Transverse colon (tissue), 4 donors: ENCODE measurements around the gene FURIN. TPM values are rescaled to one million over a fixed set of nuclear protein-coding genes. Genes with fewer than 3 reads are reported as not detected.
"Not testable (repeated sequence)": the region's sequence is repeated elsewhere in the genome, so short reads cannot be mapped to it uniquely, and the experiment has no call there.

Experiments
- DNase-seq: peaks from one replicate; pipeline ENCODE4 v3.0.0-alpha.2; 2019
- H3K27ac ChIP-seq, 4 donors: fragments of 200-600 bp; sonication (generic); 2 replicates each; pipeline ENCODE4 v1.5.1; 2016 to 2018; ENCODE audit warnings: inconsistent platforms in 4 of 4
- H3K27me3 ChIP-seq: fragments of 200-600 bp; sonication (generic); 2 replicates; pipeline ENCODE4 v1.5.1; 2017; ENCODE audit warnings: inconsistent platforms
- H3K36me3 ChIP-seq, 4 donors: fragments of 200-600 bp; sonication (generic); 2 replicates each; pipeline ENCODE4 v1.5.1; 2017 to 2019; ENCODE audit warnings: inconsistent platforms in 4 of 4
- H3K4me1 ChIP-seq, 4 donors: fragments of 200-600 bp; sonication (generic); 2 replicates each; pipeline ENCODE4 v1.5.1; 2017 to 2020; ENCODE audit warnings: inconsistent platforms in 4 of 4
- H3K4me3 ChIP-seq, 4 donors: fragments of 200-600 bp; sonication (generic); 1 replicate in 1 of 4; 2 replicates in 3 of 4; pipeline versions ENCODE4 v1.5.1 to v1.6.1; 2017 to 2019; ENCODE audit warnings: inconsistent platforms in 4 of 4
- H3K9me3 ChIP-seq, 2 donors: fragments of 200-600 bp; sonication (generic); 2 replicates each; pipeline ENCODE4 v1.5.1; 2017 to 2019; ENCODE audit warnings: inconsistent platforms in 2 of 2
- EP300 ChIP-seq: sonication (generic); formaldehyde crosslinking; IDR thresholded peaks from one replicate; pipeline ENCODE4 v1.6.1; 2017; ENCODE audit warnings: antibody characterized with exemption, low read depth
- POLR2A ChIP-seq: fragments of 450-650 bp; IDR thresholded peaks from one replicate; pipeline ENCODE4 v1.6.1; 2016; ENCODE audit warnings: antibody characterized with exemption, mild to moderate bottlenecking, moderate library complexity
- POLR2AphosphoS5 ChIP-seq, 3 donors: sonication (generic); formaldehyde crosslinking; IDR thresholded peaks; one replicate each; pipeline ENCODE4 v1.6.1; 2016; ENCODE audit warnings: antibody characterized with exemption in 3 of 3
- WGBS, 2 donors: methylation state at CpG; one replicate each; pipeline ENCODE4 v1.1.5; 2018; ENCODE audit warnings: low coverage in 1 of 2; 5-methylcytosine and 5-hydroxymethylcytosine counted together
- in situ Hi-C, 4 donors: fragments of 200-750 bp; cut with MboI; loops; one replicate each; pipeline versions ENCODE4 v1.15.0 to v1.15.1; 2017; ENCODE audit warnings: low sequenced_read_pairs in 3 of 4, low pct_ligation_motif_present in 1 of 4, low pct_unique_long_range_greater_than_20kb in 1 of 4
- intact Hi-C: fragments of 100-400 bp; cut with DNase I; formaldehyde crosslinking; loops from one replicate; pipeline ENCODE4 v1.15.1; 2023; ENCODE audit warnings: low total_unique reads
- total RNA-seq, 4 donors: library from RNA; depleted of rRNA; stranded (reverse); fragments of >200 nt; gene quantifications; one replicate each; pipeline ENCODE4 v1.1.0, GENCODE V29; 2016
- TF ChIP-seq, protein P1 (sequence below), 5 experiments: fragments of 200-600 bp in 3 of 5; fragments of 450-650 bp in 2 of 5; sonication (generic) in 3 of 5; IDR thresholded peaks; 1 replicate in 2 of 5; 2 replicates in 3 of 5; pipeline ENCODE4 v1.5.1; 2016 to 2017; ENCODE audit warnings: antibody characterized with exemption in 5 of 5, inconsistent platforms in 3 of 5, mild to moderate bottlenecking in 2 of 5, moderate library complexity in 1 of 5

Gene FURIN
- total RNA-seq, 4 donors from 2014 or later, result 64.6 to 109 (median 80.6) TPM

DNA sequence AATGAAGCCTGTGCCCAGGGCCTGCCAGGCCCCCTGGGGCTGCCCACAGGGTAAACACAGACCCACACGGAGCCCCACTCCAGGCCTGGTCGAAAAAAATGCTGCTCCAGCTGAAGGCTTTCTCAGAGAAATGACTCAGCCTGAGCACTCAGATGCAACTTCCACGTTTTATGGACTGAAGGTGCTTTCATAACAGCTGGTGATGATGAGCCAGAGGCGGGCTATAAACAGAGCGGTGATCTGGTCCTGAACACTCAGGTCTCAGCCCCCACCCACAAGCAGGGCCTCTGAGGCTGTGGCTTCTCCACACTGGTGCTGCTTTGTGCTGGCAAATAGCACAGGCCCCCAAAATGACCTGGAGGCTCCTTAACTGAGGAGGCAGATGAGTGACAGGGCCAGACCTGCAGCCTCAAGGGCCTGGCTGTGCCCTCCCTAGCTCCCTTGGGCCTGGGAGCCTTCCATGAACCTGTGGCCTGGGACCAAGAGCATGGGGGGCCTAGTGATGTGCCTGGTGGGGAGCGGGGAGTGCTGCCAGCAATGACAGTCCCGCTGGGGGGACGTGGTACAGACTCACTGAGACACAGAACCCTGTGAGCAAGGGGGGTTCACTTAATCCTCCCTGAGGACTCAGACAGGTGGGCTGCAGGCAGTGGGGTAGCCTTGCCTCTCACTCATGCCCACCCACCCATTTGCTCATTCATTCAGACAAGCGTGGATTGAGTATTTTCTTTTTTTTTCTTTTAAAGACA is 23.0 kb upstream of the FURIN start:
- H3K36me3 ChIP-seq, result no peaks in the 10 kb centered on the region
- in situ Hi-C loops (no loop called here), intact Hi-C loops (no loop called here)
- TF ChIP-seq EP300 (no peak), POLR2AphosphoS5 (IDR thresholded peaks at IDR 0.05) (no peak), POLR2A (no peak)
- TF ChIP-seq, protein P1, sequence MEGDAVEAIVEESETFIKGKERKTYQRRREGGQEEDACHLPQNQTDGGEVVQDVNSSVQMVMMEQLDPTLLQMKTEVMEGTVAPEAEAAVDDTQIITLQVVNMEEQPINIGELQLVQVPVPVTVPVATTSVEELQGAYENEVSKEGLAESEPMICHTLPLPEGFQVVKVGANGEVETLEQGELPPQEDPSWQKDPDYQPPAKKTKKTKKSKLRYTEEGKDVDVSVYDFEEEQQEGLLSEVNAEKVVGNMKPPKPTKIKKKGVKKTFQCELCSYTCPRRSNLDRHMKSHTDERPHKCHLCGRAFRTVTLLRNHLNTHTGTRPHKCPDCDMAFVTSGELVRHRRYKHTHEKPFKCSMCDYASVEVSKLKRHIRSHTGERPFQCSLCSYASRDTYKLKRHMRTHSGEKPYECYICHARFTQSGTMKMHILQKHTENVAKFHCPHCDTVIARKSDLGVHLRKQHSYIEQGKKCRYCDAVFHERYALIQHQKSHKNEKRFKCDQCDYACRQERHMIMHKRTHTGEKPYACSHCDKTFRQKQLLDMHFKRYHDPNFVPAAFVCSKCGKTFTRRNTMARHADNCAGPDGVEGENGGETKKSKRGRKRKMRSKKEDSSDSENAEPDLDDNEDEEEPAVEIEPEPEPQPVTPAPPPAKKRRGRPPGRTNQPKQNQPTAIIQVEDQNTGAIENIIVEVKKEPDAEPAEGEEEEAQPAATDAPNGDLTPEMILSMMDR (IDR thresholded peaks at IDR 0.05), result no peak
- 78 to 80% methylated on average over 3 to 9 of the region's 9 CpGs for WGBS, 2 donors
- no peaks in the 10 kb centered on the region for H3K9me3 ChIP-seq
- peak overlapping the region in 2 of 4 donors; percentile 29 to 47 for H3K27ac ChIP-seq
- no peaks in the 10 kb centered on the region for H3K4me1 ChIP-seq
- no peaks in the 10 kb centered on the region for H3K27me3 ChIP-seq
- H3K4me3 ChIP-seq, result no peak overlapping the region
- peak; percentile 29 for DNase-seq

GRCh38 chr15:90849424-90849823 is 19.0 kb upstream of the FURIN start:
- H3K4me3 ChIP-seq, in situ Hi-C loops, H3K36me3 ChIP-seq, H3K27me3 ChIP-seq, H3K4me1 ChIP-seq, intact Hi-C loops, H3K27ac ChIP-seq, DNase-seq, H3K9me3 ChIP-seq: not testable (repeated sequence)
- WGBS, 2 donors, result 100% methylated on average over 1 of the region's 1 CpG

- no peaks in the 10 kb centered on the region for H3K27me3 ChIP-seq
- no peaks in the 10 kb centered on the region for H3K9me3 ChIP-seq
- intact Hi-C loops, result no loop called here
- 68 to 90% methylated on average over 2 to 6 of the region's 6 CpGs for WGBS, 2 donors
- TF ChIP-seq EP300 (no peak), POLR2AphosphoS5 (IDR thresholded peaks at IDR 0.05) (no peak), POLR2A (no peak)
- TF ChIP-seq, protein P1 (IDR thresholded peaks at IDR 0.05), result no peak
- DNase-seq, result no peak
- in situ Hi-C loops, result no loop called here
- H3K4me3 ChIP-seq, result no peak overlapping the region
- no peak overlapping the region for H3K27ac ChIP-seq
- H3K36me3 ChIP-seq, result no peaks in the 10 kb centered on the region
- no peaks in the 10 kb centered on the region for H3K4me1 ChIP-seq
These were observed 17.3 kb upstream of the FURIN start for GRCh38 chr15:90851114-90851513.

GRCh38 chr15:90851940-90852339 is 16.4 kb upstream of the FURIN start:
- Histone ChIP-seq H3K27ac (no peak overlapping the region), H3K9me3 (no peaks in the 10 kb centered on the region), H3K36me3 (no peaks in the 10 kb centered on the region), H3K4me3 (no peak overlapping the region), H3K4me1 (peaks cover 0 to 4% (median 2%) of the 10 kb centered on the region in 4 donors), H3K27me3 (no peaks in the 10 kb centered on the region)
- intact Hi-C loops, result no loop called here
- TF ChIP-seq POLR2AphosphoS5 (IDR thresholded peaks at IDR 0.05) (no peak), EP300 (no peak)
- in situ Hi-C loops, result no loop called here
- WGBS, 2 donors, result 54 to 85% methylated on average over 3 to 5 of the region's 5 CpGs
- no peak for DNase-seq

DNA sequence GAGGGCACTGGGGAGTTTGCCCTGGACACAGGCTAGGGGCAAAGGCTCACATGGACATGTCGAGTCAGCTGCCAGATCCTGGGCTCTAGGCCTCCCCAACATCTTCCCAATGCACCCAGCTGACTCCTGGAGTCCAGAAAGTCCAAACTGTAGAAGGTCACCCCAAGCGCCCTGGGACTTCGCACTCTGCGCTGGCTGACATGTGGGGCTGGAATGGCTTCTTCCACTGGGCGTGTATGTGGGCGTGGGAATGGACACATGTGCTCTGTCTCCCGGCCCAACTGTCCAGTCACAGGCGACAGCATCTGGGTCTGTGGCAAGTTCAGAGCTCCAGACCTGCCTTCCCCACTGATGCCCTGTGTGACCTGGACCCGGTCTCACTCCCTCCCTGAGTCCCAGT is 13.2 kb upstream of the FURIN start:
- Histone ChIP-seq H3K27ac (no peak overlapping the region), H3K9me3 (no peaks in the 10 kb centered on the region), H3K36me3 (no peaks in the 10 kb centered on the region), H3K4me3 (no peak overlapping the region), H3K4me1 (peaks cover 0 to 14% (median 11%) of the 10 kb centered on the region in 4 donors), H3K27me3 (no peaks in the 10 kb centered on the region)
- WGBS, 2 donors, result 86% methylated on average over 7 of the region's 9 CpGs; no CpG with 5 or more reads in 1 of the 2 donors
- in situ Hi-C loops (no loop called here), intact Hi-C loops (no loop called here)
- DNase-seq, result no peak
- TF ChIP-seq POLR2A (no peak), EP300 (no peak), POLR2AphosphoS5 (IDR thresholded peaks at IDR 0.05) (no peak)
- TF ChIP-seq, protein P1 (IDR thresholded peaks at IDR 0.05), result no peak
